Spleen (tissue), 11 donors: Measurements from ENCODE around the gene DLX5. TPM values are rescaled to one million over a fixed set of nuclear protein-coding genes. Genes with fewer than 3 reads are reported as not detected.

Experiments
- DNase-seq: peaks from one replicate; pipeline ENCODE4 v3.0.0-alpha.2; 2020
- H3K27ac ChIP-seq, 8 donors: fragments of 200-600 bp; sonication (generic) in 7 of 8; 1 replicate in 4 of 8; 2 replicates in 4 of 8; pipeline versions ENCODE4 v1.5.0 to v1.8.0; 2016 to 2021; ENCODE audit warnings: inconsistent platforms in 4 of 8, mild to moderate bottlenecking in 4 of 8, moderate library complexity in 1 of 8
- H3K27me3 ChIP-seq, 7 donors: fragments of 200-600 bp; sonication (generic) in 6 of 7; replicated peaks in 1 of 7; 1 replicate in 4 of 7; 2 replicates in 3 of 7; pipeline versions ENCODE4 v1.5.0 to v1.8.0; 2016 to 2021; ENCODE audit warnings: inconsistent platforms in 3 of 7, mild to moderate bottlenecking in 1 of 7
- H3K36me3 ChIP-seq, 6 donors: fragments of 200-600 bp; sonication (generic) in 5 of 6; 1 replicate in 4 of 6; 2 replicates in 2 of 6; pipeline versions ENCODE4 v1.5.0 to v1.8.0; 2016 to 2021; ENCODE audit warnings: inconsistent platforms in 2 of 6
- H3K4me1 ChIP-seq, 6 donors: fragments of 200-600 bp; sonication (generic) in 5 of 6; 1 replicate in 3 of 6; 2 replicates in 3 of 6; pipeline versions ENCODE4 v1.5.0 to v1.8.0; 2016 to 2021; ENCODE audit warnings: inconsistent platforms in 3 of 6
- H3K4me3 ChIP-seq, 8 donors: fragments of 200-600 bp; sonication (generic) in 7 of 8; 1 replicate in 4 of 8; 2 replicates in 4 of 8; pipeline versions ENCODE4 v1.5.0 to v1.8.0; 2016 to 2021; ENCODE audit warnings: inconsistent platforms in 4 of 8, mild to moderate bottlenecking in 4 of 8, moderate library complexity in 2 of 8
- H3K9me3 ChIP-seq, 8 donors: fragments of 200-600 bp; sonication (generic) in 7 of 8; 1 replicate in 4 of 8; 2 replicates in 4 of 8; pipeline versions ENCODE4 v1.5.0 to v1.8.0; 2016 to 2021; ENCODE audit warnings: inconsistent platforms in 4 of 8
- POLR2A ChIP-seq, 3 donors: fragments of 450-650 bp; IDR thresholded peaks; one replicate each; pipeline ENCODE4 v1.5.1; 2017; ENCODE audit warnings: antibody characterized with exemption in 3 of 3, mild to moderate bottlenecking in 1 of 3
- POLR2AphosphoS5 ChIP-seq, 3 donors: sonication (generic); formaldehyde crosslinking; IDR thresholded peaks; one replicate each; pipeline ENCODE4 v1.5.1; 2017; ENCODE audit warnings: antibody characterized with exemption in 3 of 3
- WGBS, 5 donors: extraction: QIAGEN DNeasy Blood & Tissue Kit in 3 of 5; methylation state at CpG; one replicate each; pipeline versions ENCODE4 v1.1.5 to v1.1.7; 2013 to 2018; 5-methylcytosine and 5-hydroxymethylcytosine counted together
- intact Hi-C: fragments of 100-400 bp; cut with DNase I; formaldehyde crosslinking; loops from one replicate; pipeline ENCODE4 v1.15.0; 2023; ENCODE audit warnings: low total_unique reads
- polyA plus RNA-seq, 3 donors: library from polyadenylated mRNA; stranded (reverse); fragments of 200-250 nt; gene quantifications; one replicate each; pipeline ENCODE4 v1.2.1, GENCODE V29; 2013
- total RNA-seq, 7 donors: library from RNA; depleted of rRNA in 3 of 7; stranded (reverse); fragments of >200 nt in 3 of 7; fragmentation: NEBNext Ultra II Directional in 4 of 7; extraction: Animal tissue kit (Norgen Biotek cat#: 25700) in 4 of 7; gene quantifications; one replicate each; pipeline versions ENCODE4 v1.1.0 to v1.2.1, GENCODE V29; 2016 to 2021
- TF ChIP-seq, protein P1 (sequence below), 11 experiments: fragments of 200-600 bp in 7 of 11; fragments of 450-650 bp in 4 of 11; sonication (generic) in 4 of 11; IDR thresholded peaks in 8 of 11; conservative IDR thresholded peaks in 3 of 11; 1 replicate in 7 of 11; 2 replicates in 4 of 11; pipeline versions ENCODE4 v1.4.0 to v1.8.0; 2016 to 2021; ENCODE audit warnings: antibody characterized with exemption in 11 of 11, inconsistent platforms in 4 of 11, mild to moderate bottlenecking in 1 of 11
- donor health status: healthy with polysubstance abuse.
- donor health status: DM: no; HTN: no; CAD: no; lungs with moderate emphysema.
- donor health status: DM: no; HTN: no; CAD: no.
- donor health status: Bipolar disorder and iron deficiency.
- donor health status: healthy.
- donor health status: DM: no; HTN: no; CAD: no.
- donor health status: DM: yes; HTN: yes; CAD: no.

DLX5 gene
- total and polyA plus RNA-seq, 10 donors: 0.14 to 0.36 TPM; not detected in 8

DNA sequence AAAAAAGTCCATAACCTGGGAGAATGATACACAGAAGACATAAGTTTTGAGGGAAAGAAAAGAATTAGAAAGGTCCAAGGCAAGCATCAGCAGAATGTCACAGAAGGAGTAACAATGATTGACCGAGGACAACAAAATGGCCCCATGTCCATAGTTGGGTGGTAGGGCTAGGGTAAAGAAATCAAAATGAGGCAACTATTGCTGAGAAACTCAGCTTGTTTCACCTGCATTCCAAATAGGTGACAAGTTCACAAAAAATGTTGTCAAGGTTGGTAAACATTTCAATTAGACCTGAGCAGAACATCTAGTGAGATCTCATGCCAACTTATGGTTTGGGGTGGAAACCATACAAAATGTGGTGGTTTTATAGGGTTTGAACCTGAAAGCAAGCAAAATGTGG, 42.0 kb downstream of the DLX5 start:
- H3K36me3 ChIP-seq: no peaks in the 10 kb centered on the region
- DNase-seq: no peak
- TF ChIP-seq, protein P1, sequence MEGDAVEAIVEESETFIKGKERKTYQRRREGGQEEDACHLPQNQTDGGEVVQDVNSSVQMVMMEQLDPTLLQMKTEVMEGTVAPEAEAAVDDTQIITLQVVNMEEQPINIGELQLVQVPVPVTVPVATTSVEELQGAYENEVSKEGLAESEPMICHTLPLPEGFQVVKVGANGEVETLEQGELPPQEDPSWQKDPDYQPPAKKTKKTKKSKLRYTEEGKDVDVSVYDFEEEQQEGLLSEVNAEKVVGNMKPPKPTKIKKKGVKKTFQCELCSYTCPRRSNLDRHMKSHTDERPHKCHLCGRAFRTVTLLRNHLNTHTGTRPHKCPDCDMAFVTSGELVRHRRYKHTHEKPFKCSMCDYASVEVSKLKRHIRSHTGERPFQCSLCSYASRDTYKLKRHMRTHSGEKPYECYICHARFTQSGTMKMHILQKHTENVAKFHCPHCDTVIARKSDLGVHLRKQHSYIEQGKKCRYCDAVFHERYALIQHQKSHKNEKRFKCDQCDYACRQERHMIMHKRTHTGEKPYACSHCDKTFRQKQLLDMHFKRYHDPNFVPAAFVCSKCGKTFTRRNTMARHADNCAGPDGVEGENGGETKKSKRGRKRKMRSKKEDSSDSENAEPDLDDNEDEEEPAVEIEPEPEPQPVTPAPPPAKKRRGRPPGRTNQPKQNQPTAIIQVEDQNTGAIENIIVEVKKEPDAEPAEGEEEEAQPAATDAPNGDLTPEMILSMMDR (IDR thresholded peaks at IDR 0.05 in 8 of 11, conservative IDR thresholded peaks at IDR 0.05 in 3 of 11): no peak
- TF ChIP-seq POLR2A (IDR thresholded peaks at IDR 0.05) (no peak), POLR2AphosphoS5 (IDR thresholded peaks at IDR 0.05) (no peak)

DNA sequence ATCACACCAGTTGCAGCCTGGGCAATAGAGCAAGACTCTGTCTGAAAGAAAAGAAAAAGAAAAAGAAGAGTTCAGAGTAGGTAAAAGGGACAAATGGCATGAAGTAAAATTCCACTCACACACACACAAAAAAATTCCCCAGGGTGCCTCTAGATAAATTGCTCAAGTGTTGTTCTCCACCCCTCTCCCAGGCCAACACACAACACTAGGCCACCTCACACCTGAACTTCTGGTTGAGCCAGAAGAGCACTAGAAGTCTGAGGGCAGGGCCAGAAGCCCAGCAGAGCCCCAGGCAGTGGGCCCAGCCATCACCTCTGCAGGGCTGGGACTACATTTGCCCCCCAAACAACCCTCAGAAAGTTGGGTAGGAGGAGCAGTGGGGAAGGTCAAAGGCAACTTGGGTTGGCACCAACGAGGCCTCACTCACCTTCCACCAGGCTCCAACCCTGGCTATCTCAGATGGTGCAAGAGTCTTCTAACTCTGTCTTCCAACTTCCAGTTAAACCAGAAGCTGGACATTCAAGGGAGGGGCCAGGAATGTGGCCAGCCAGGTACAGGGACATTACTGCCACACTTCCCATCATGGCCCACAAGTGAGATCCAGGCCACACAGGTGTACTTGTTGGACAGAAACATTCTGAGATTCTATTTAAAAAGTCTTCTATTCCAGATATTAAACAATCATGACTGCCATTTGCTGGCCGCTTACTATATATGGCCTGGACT, 44.9 kb downstream of the DLX5 start:
- WGBS, 5 donors: 84 to 90% (median 87%) methylated on average over 2 of the region's 2 CpGs
- TF ChIP-seq POLR2A (IDR thresholded peaks at IDR 0.05) (no peak), POLR2AphosphoS5 (IDR thresholded peaks at IDR 0.05) (no peak)
- TF ChIP-seq, protein P1 (IDR thresholded peaks at IDR 0.05 in 8 of 11, conservative IDR thresholded peaks at IDR 0.05 in 3 of 11): no peak
- no peak overlapping the region for H3K4me3 ChIP-seq
- H3K4me1 ChIP-seq: no peaks in the 10 kb centered on the region
- intact Hi-C loops: no loop called here
- H3K27me3 ChIP-seq: peaks cover 0 to 28% (median 0%) of the 10 kb centered on the region in 7 donors
- H3K9me3 ChIP-seq: no peaks in the 10 kb centered on the region
- DNase-seq: no peak
- H3K27ac ChIP-seq: no peak overlapping the region
- H3K36me3 ChIP-seq: no peaks in the 10 kb centered on the region

More for the DNA sequence above, 42.0 kb downstream of the DLX5 start:
- Histone ChIP-seq H3K27ac (no peak overlapping the region), H3K9me3 (no peaks in the 10 kb centered on the region), H3K4me1 (no peaks in the 10 kb centered on the region), H3K4me3 (no peak overlapping the region), H3K27me3 (peaks cover 0 to 43% (median 0%) of the 10 kb centered on the region in 7 donors)
- intact Hi-C loops: no loop called here
- 87 to 97% (median 92%) methylated on average over 1 of the region's 1 CpG for WGBS, 5 donors

DNA sequence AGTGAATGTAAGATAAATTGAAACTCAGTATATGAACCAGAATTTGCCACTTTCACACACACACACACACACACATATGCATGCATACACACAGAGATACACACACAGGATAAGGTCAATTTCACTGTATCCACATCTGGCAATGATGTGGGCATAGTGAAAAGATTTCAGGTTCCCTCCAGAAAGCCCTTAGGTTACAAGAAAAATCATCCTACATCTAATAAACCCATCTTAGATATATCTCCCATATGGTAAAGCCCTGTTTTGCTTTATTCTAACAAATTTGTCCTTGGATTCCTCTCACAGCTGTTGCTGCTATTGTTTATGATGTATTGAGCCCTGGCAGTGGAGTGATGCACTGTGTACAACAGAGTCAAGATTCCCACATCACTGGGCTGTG, 47.2 kb downstream of the DLX5 start:
- TF ChIP-seq, protein P1 (IDR thresholded peaks at IDR 0.05 in 8 of 11, conservative IDR thresholded peaks at IDR 0.05 in 3 of 11): no peak
- no peak for TF ChIP-seq POLR2AphosphoS5 (IDR thresholded peaks at IDR 0.05)
- TF ChIP-seq POLR2A (IDR thresholded peaks at IDR 0.05): no peak
- no peaks in the 10 kb centered on the region for H3K36me3 ChIP-seq
- no peaks in the 10 kb centered on the region for H3K9me3 ChIP-seq
- H3K27me3 ChIP-seq: peaks cover 0 to 24% (median 0%) of the 10 kb centered on the region in 7 donors
- H3K27ac ChIP-seq: no peak overlapping the region
- intact Hi-C loops: no loop called here
- DNase-seq: no peak
- no peaks in the 10 kb centered on the region for H3K4me1 ChIP-seq
- H3K4me3 ChIP-seq: no peak overlapping the region

DNA sequence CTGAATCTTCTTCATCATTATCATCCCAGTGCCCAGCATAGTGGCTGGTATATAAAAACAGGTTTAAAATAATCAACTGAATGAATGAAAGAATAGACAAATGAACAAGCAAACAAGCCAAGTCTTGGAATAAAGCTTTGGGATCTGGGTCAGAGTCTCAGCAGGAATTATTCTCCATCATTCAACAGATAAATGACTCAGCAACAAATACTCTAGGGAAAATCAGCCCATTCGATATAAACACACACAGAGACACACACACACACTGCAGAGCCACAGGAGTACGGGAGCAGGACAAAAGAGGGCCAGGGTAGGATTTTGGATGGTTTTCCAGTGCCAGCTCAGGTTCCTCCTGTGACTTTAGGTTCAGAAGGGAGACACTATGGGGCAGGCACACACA, 48.5 kb downstream of the DLX5 start:
- WGBS, 5 donors: 65 to 77% (median 72%) methylated on average over 2 of the region's 2 CpGs
- TF ChIP-seq POLR2AphosphoS5 (IDR thresholded peaks at IDR 0.05): no peak
- TF ChIP-seq, protein P1 (IDR thresholded peaks at IDR 0.05 in 8 of 11, conservative IDR thresholded peaks at IDR 0.05 in 3 of 11): no peak
- TF ChIP-seq POLR2A (IDR thresholded peaks at IDR 0.05): no peak
- intact Hi-C loops: no loop called here

More for the DNA sequence above, 48.5 kb downstream of the DLX5 start:
- Histone ChIP-seq H3K4me1 (no peaks in the 10 kb centered on the region), H3K27me3 (peaks cover 0 to 18% (median 0%) of the 10 kb centered on the region in 7 donors), H3K4me3 (no peak overlapping the region), H3K9me3 (no peaks in the 10 kb centered on the region), H3K27ac (no peak overlapping the region), H3K36me3 (no peaks in the 10 kb centered on the region)
- DNase-seq: no peak
